B cell (primary cell): Measurements from ENCODE around the gene PRKACB. TPM values are rescaled to one million over a fixed set of nuclear protein-coding genes. Genes with fewer than 3 reads are reported as not detected.

Experiments used
- ATAC-seq: fragments of 200-7000 bp; cut with Tn5 transposase; one replicate; pipeline ENCODE4 v1.10.0; 2021; ENCODE audit warnings: low read depth, mild to moderate bottlenecking, moderate number of reproducible peaks, moderate library complexity
- CTCF ChIA-PET: fragments of 350-600 bp; sonication (Branson Sonifier 250); formaldehyde crosslinking; loops from one replicate; lab custom pipeline; 2021; ENCODE audit warnings: antibody characterized with exemption, inconsistent platforms; lab: Charles Lee
- POLR2A ChIA-PET: fragments of 350-600 bp; sonication (Branson Sonifier 250); formaldehyde crosslinking; loops from one replicate; lab custom pipeline; 2021; ENCODE audit warnings: antibody characterized with exemption; lab: Charles Lee
- DNase-seq: peaks from one replicate; pipeline ENCODE4 v3.0.0; 2013
- H2AFZ ChIP-seq: 2 replicates; pipeline ENCODE4 v1.6.1; 2012; ENCODE audit warnings: mild to moderate bottlenecking, low read depth, low read length; ENCODE audit not compliant: insufficient read depth, poor library complexity, severe bottlenecking
- H3K27ac ChIP-seq, 2 donors: 1 replicate in 1 of 2; 2 replicates in 1 of 2; pipeline ENCODE4 v1.5.1; 2012 to 2013; ENCODE audit warnings: low read length in 2 of 2, mild to moderate bottlenecking in 2 of 2, moderate library complexity in 1 of 2
- H3K27me3 ChIP-seq, 4 experiments: fragments of 200-600 bp in 1 of 4; sonication (generic) in 1 of 4; replicated peaks in 1 of 4; 1 replicate in 2 of 4; 2 replicates in 2 of 4; pipeline versions ENCODE4 v1.6.1 to v1.7.0; 2013 to 2016; ENCODE audit warnings: low read length in 3 of 4, mild to moderate bottlenecking in 2 of 4, mixed read lengths in 1 of 4, moderate library complexity in 1 of 4; ENCODE audit not compliant: insufficient read depth in 4 of 4, control insufficient read depth in 3 of 4; ENCODE audit errors: control extremely low read depth in 1 of 4
- H3K36me3 ChIP-seq, 2 experiments: replicated peaks in 1 of 2; 1 replicate in 1 of 2; 2 replicates in 1 of 2; pipeline versions ENCODE4 v1.6.1 to v1.7.1; 2013; ENCODE audit warnings: low read length in 1 of 2; ENCODE audit not compliant: insufficient read depth in 2 of 2, control insufficient read depth in 1 of 2; ENCODE audit errors: control extremely low read depth in 1 of 2, extremely low read depth in 1 of 2
- H3K4me1 ChIP-seq, 2 donors: fragments of 200-600 bp in 1 of 2; sonication (generic) in 1 of 2; 1 replicate in 1 of 2; 2 replicates in 1 of 2; pipeline versions ENCODE4 v1.5.1 to v1.6.1; 2013 to 2017; ENCODE audit warnings: low read length in 2 of 2; ENCODE audit not compliant: control insufficient read depth in 2 of 2, insufficient read depth in 2 of 2
- H3K4me2 ChIP-seq: replicated peaks from 2 replicates; pipeline ENCODE3; 2012; ENCODE audit warnings: mild to moderate bottlenecking, low read depth, low read length; ENCODE audit not compliant: poor library complexity, severe bottlenecking
- H3K4me3 ChIP-seq, 5 experiments: fragments of 200-600 bp in 1 of 5; sonication (generic) in 1 of 5; 1 replicate in 3 of 5; 2 replicates in 2 of 5; pipeline versions ENCODE4 v1.5.1 to v1.7.0; 2011 to 2016; ENCODE audit warnings: low read length in 4 of 5, mild to moderate bottlenecking in 4 of 5, low read depth in 2 of 5, control low read depth in 1 of 5, moderate library complexity in 1 of 5; ENCODE audit not compliant: insufficient read depth in 1 of 5; ENCODE audit errors: control extremely low read depth in 1 of 5, extremely low read depth in 1 of 5
- H3K79me2 ChIP-seq: fragments of 200-600 bp; sonication (generic); one replicate; pipeline ENCODE4 v1.6.0; 2016; ENCODE audit warnings: low read length; ENCODE audit not compliant: control insufficient read depth, insufficient read depth
- H3K9ac ChIP-seq: fragments of 200-600 bp; sonication (generic); 2 replicates; pipeline ENCODE4 v1.6.1; 2017; ENCODE audit warnings: mild to moderate bottlenecking, low read length, moderate library complexity
- H3K9me3 ChIP-seq, 3 donors: one replicate each; pipeline versions ENCODE4 v1.6.1 to v1.7.1; 2013; ENCODE audit warnings: low read length in 2 of 3; ENCODE audit not compliant: control insufficient read depth in 2 of 3, insufficient read depth in 1 of 3; ENCODE audit errors: control extremely low read depth in 1 of 3
- H4K20me1 ChIP-seq: 2 replicates; pipeline ENCODE4 v1.6.0; 2012; ENCODE audit warnings: mild to moderate bottlenecking, low read length; ENCODE audit not compliant: insufficient read depth, control insufficient read depth, poor library complexity, severe bottlenecking
- H3K27ac Mint-ChIP-seq: one replicate; pipeline ENCODE4 v1.8.0; 2021; ENCODE audit warnings: mixed read lengths
- H3K27me3 Mint-ChIP-seq: one replicate; pipeline ENCODE4 v1.8.0; 2021; ENCODE audit warnings: mixed read lengths
- H3K4me1 Mint-ChIP-seq: one replicate; pipeline ENCODE4 v1.8.0; 2021; ENCODE audit warnings: mixed read lengths
- H3K4me3 Mint-ChIP-seq: one replicate; pipeline ENCODE4 v1.8.0; 2021; ENCODE audit warnings: mixed read lengths
- H3K9me3 Mint-ChIP-seq: one replicate; pipeline ENCODE4 v1.8.0; 2022; ENCODE audit warnings: mixed read lengths; ENCODE audit not compliant: insufficient read depth
- CTCF ChIP-seq: fragments of 200-600 bp; IDR thresholded peaks from one replicate; pipeline ENCODE4 v1.8.0; 2022; ENCODE audit warnings: antibody characterized with exemption, mild to moderate bottlenecking
- EZH2 ChIP-seq: IDR thresholded peaks from 2 replicates; pipeline ENCODE4 v1.6.1; 2012; ENCODE audit warnings: borderline replicate concordance, low read depth, mild to moderate bottlenecking, moderate library complexity, low read length; ENCODE audit not compliant: insufficient read depth, poor library complexity, severe bottlenecking
- WGBS: methylation state at CpG from one replicate; pipeline ENCODE4 v1.1.5; 2013; ENCODE audit warnings: missing lambda C conversion rate; ENCODE audit not compliant: insufficient coverage; 5-methylcytosine and 5-hydroxymethylcytosine counted together
- intact Hi-C: fragments of 100-400 bp; cut with micrococcal nuclease; formaldehyde crosslinking; loops from one replicate; pipeline ENCODE4 v1.10.0; 2022
- polyA plus RNA-seq: library from polyadenylated mRNA; depleted of rRNA; stranded (reverse); fragments of >200 nt; gene quantifications from 2 replicates; pipeline ENCODE4 v1.2.3, GENCODE V29; 2012
- total RNA-seq, 2 donors: library from RNA; stranded (reverse); fragments of 120-200 nt in 1 of 2; gene quantifications; 1 replicate in 1 of 2; 2 replicates in 1 of 2; pipeline versions ENCODE4 v1.2.3 to v1.2.4, GENCODE V29; 2013 to 2022

Gene PRKACB
- total and polyA plus RNA-seq, 2 donors (not counting 1 experiment from before 2014, with no cell fraction given), result 14.9 to 53.9 TPM

- H3K79me2 ChIP-seq, result no peaks in the 10 kb centered on the region
- no peak overlapping the region for H3K4me3 Mint-ChIP-seq
- H3K4me3 ChIP-seq, result no peak overlapping the region
- DNase-seq (no peak), ATAC-seq (no peak)
- ChIA-PET CTCF (no interaction called here), POLR2A (no interaction called here)
- 100% methylated on average over 1 of the region's 2 CpGs for WGBS
- intact Hi-C loops, result no loop called here
- H3K4me2 ChIP-seq, result no peak overlapping the region
- no peaks in the 10 kb centered on the region for H3K27me3 ChIP-seq
- H3K36me3 ChIP-seq, result no peaks in the 10 kb centered on the region
- TF ChIP-seq CTCF, result no peak
- TF ChIP-seq EZH2, result no peak
- H3K9ac ChIP-seq, result no peak overlapping the region
- H3K27me3 Mint-ChIP-seq, result no peaks in the 10 kb centered on the region
- H3K9me3 ChIP-seq, result no peaks in the 10 kb centered on the region
- H3K9me3 Mint-ChIP-seq, result no peaks in the 10 kb centered on the region
- no peaks in the 10 kb centered on the region for H4K20me1 ChIP-seq
- H3K4me1 ChIP-seq, result no peaks in the 10 kb centered on the region
- no peak overlapping the region for H3K27ac ChIP-seq
- no peak overlapping the region for H2AFZ ChIP-seq
- no peaks in the 10 kb centered on the region for H3K4me1 Mint-ChIP-seq
- H3K27ac Mint-ChIP-seq, result no peak overlapping the region
Observed at GRCh38 chr1:84259376-84259775, 115.3 kb downstream of the PRKACB start.

GRCh38 chr1:84259989-84260388, 115.9 kb downstream of the PRKACB start:
- no peak for DNase-seq
- no peaks in the 10 kb centered on the region for H3K4me1 Mint-ChIP-seq
- POLR2A ChIA-PET, result no interaction called here
- intact Hi-C loops, result no loop called here
- no CpG with 5 or more reads among the region's 2 CpGs for WGBS
- no peaks in the 10 kb centered on the region for H3K9me3 Mint-ChIP-seq
- Histone ChIP-seq H3K27me3 (no peaks in the 10 kb centered on the region), H3K36me3 (no peaks in the 10 kb centered on the region), H3K4me1 (no peaks in the 10 kb centered on the region), H3K4me3 (no peak overlapping the region), H2AFZ (no peak overlapping the region), H3K9ac (no peak overlapping the region), H4K20me1 (no peaks in the 10 kb centered on the region), H3K4me2 (no peak overlapping the region), H3K27ac (no peak overlapping the region), H3K9me3 (no peaks in the 10 kb centered on the region), H3K79me2 (no peaks in the 10 kb centered on the region)
- no peaks in the 10 kb centered on the region for H3K27me3 Mint-ChIP-seq
- H3K27ac Mint-ChIP-seq, result no peak overlapping the region
- H3K4me3 Mint-ChIP-seq, result no peak overlapping the region
- TF ChIP-seq CTCF (no peak), EZH2 (no peak)
- CTCF ChIA-PET, result no interaction called here
- no peak for ATAC-seq
